CD14-positive monocyte (primary cell): ENCODE measurements around the gene C8G. TPM values are rescaled to one million over a fixed set of nuclear protein-coding genes. Genes with fewer than 3 reads are reported as not detected.

Experiments
- DNase-seq, 3 donors: peaks; one replicate each; pipeline ENCODE4 v3.0.0-alpha.2; 2011 to 2022
- H2AFZ ChIP-seq: 2 replicates; pipeline ENCODE4 v1.6.0; 2012; ENCODE audit warnings: mild to moderate bottlenecking, low read depth, low read length, inconsistent platforms; ENCODE audit not compliant: insufficient read depth, poor library complexity, severe bottlenecking
- H3K27ac ChIP-seq, 2 donors: 1 replicate in 1 of 2; 2 replicates in 1 of 2; pipeline ENCODE4 v1.5.1; 2012 to 2013; ENCODE audit warnings: low read length in 2 of 2, control low read depth in 1 of 2, inconsistent platforms in 1 of 2, low read depth in 1 of 2, mild to moderate bottlenecking in 1 of 2
- H3K27me3 ChIP-seq, 2 donors: one replicate each; pipeline versions ENCODE4 v1.6.0 to v1.6.1; 2011 to 2013; ENCODE audit warnings: low read length in 2 of 2; ENCODE audit not compliant: control insufficient read depth in 2 of 2, insufficient read depth in 2 of 2
- H3K36me3 ChIP-seq, 2 donors: replicated peaks in 1 of 2; 1 replicate in 1 of 2; 2 replicates in 1 of 2; pipeline versions ENCODE4 v1.5.1 to v1.6.1; 2012 to 2013; ENCODE audit warnings: low read length in 2 of 2, control low read depth in 1 of 2, inconsistent platforms in 1 of 2, mild to moderate bottlenecking in 1 of 2; ENCODE audit not compliant: insufficient read depth in 2 of 2, control insufficient read depth in 1 of 2
- H3K4me1 ChIP-seq, 2 donors: 1 replicate in 1 of 2; 2 replicates in 1 of 2; pipeline versions ENCODE4 v1.5.1 to v1.6.1; 2012 to 2013; ENCODE audit warnings: low read length in 2 of 2, control low read depth in 1 of 2, inconsistent platforms in 1 of 2, mild to moderate bottlenecking in 1 of 2, moderate library complexity in 1 of 2; ENCODE audit not compliant: insufficient read depth in 2 of 2, control insufficient read depth in 1 of 2
- H3K4me2 ChIP-seq: replicated peaks from 2 replicates; pipeline ENCODE3; 2012; ENCODE audit warnings: low read length, moderate library complexity, mild to moderate bottlenecking; ENCODE audit not compliant: poor library complexity, severe bottlenecking; ENCODE audit errors: extremely low read depth
- H3K4me3 ChIP-seq, 3 experiments: fragments of 200-600 bp in 1 of 3; sonication (generic) in 1 of 3; replicated peaks in 1 of 3; 1 replicate in 2 of 3; 2 replicates in 1 of 3; pipeline ENCODE4 v1.5.1; 2011 to 2013; ENCODE audit warnings: low read length in 3 of 3, mild to moderate bottlenecking in 3 of 3, control low read depth in 2 of 3, low read depth in 2 of 3, inconsistent platforms in 1 of 3, moderate library complexity in 1 of 3
- H3K79me2 ChIP-seq: 2 replicates; pipeline ENCODE4 v1.6.0; 2012; ENCODE audit warnings: mild to moderate bottlenecking, control low read depth, inconsistent platforms, low read length, moderate library complexity; ENCODE audit not compliant: insufficient read depth
- H3K9ac ChIP-seq: 2 replicates; pipeline ENCODE4 v1.6.0; 2017; ENCODE audit warnings: low read length, mild to moderate bottlenecking; ENCODE audit not compliant: insufficient read depth, poor library complexity, severe bottlenecking
- H3K9me3 ChIP-seq, 2 donors: replicated peaks in 1 of 2; 1 replicate in 1 of 2; 2 replicates in 1 of 2; pipeline versions ENCODE4 v1.5.1 to v1.6.1; 2012 to 2013; ENCODE audit warnings: low read length in 2 of 2, control low read depth in 1 of 2; ENCODE audit not compliant: control insufficient read depth in 1 of 2, insufficient read depth in 1 of 2
- H4K20me1 ChIP-seq: 2 replicates; pipeline ENCODE4 v1.6.0; 2012; ENCODE audit warnings: mild to moderate bottlenecking, low read length, control low read depth, moderate library complexity; ENCODE audit not compliant: insufficient read depth
- H3K27ac Mint-ChIP-seq, 7 donors: one replicate each; pipeline ENCODE4 v1.8.0; 2020; ENCODE audit warnings: mild to moderate bottlenecking in 7 of 7, mixed read lengths in 7 of 7, moderate library complexity in 6 of 7, inconsistent platforms in 2 of 7
- H3K27me3 Mint-ChIP-seq, 3 donors: one replicate each; pipeline ENCODE4 v1.8.0; 2021 to 2022; ENCODE audit warnings: low read depth in 3 of 3, mild to moderate bottlenecking in 3 of 3, mixed read lengths in 3 of 3, moderate library complexity in 3 of 3, inconsistent platforms in 1 of 3
- H3K36me3 Mint-ChIP-seq, 2 donors: one replicate each; pipeline ENCODE4 v1.8.0; 2020; ENCODE audit warnings: mixed read lengths in 2 of 2, inconsistent platforms in 1 of 2, mild to moderate bottlenecking in 1 of 2
- H3K4me1 Mint-ChIP-seq: one replicate; pipeline ENCODE4 v1.8.0; 2020; ENCODE audit warnings: mild to moderate bottlenecking, mixed read lengths
- H3K4me3 Mint-ChIP-seq, 2 donors: one replicate each; pipeline ENCODE4 v1.8.0; 2020; ENCODE audit warnings: mild to moderate bottlenecking in 2 of 2, mixed read lengths in 2 of 2, moderate library complexity in 1 of 2
- H3K9me3 Mint-ChIP-seq, 7 donors: one replicate each; pipeline ENCODE4 v1.8.0; 2020 to 2022; ENCODE audit warnings: mixed read lengths in 7 of 7, mild to moderate bottlenecking in 6 of 7, moderate library complexity in 6 of 7, inconsistent platforms in 2 of 7
- CTCF ChIP-seq: fragments of 200-600 bp; IDR thresholded peaks from one replicate; pipeline ENCODE4 v1.8.0; 2022; ENCODE audit warnings: antibody characterized with exemption, mild to moderate bottlenecking
- WGBS: methylation state at CpG from one replicate; pipeline ENCODE4 v1.1.5; 2013; ENCODE audit warnings: missing lambda C conversion rate; ENCODE audit not compliant: insufficient coverage; 5-methylcytosine and 5-hydroxymethylcytosine counted together
- intact Hi-C, 2 donors: fragments of 100-400 bp; cut with micrococcal nuclease; formaldehyde crosslinking; loops; one replicate each; pipeline versions ENCODE4 v1.15.0 to v1.15.1; 2023
- polyA plus RNA-seq, 3 donors: library from polyadenylated mRNA; depleted of rRNA in 1 of 3; unstranded in 2 of 3; stranded (reverse) in 1 of 3; fragments of 300-500 nt in 2 of 3; fragments of >200 nt in 1 of 3; fragmentation: Illumina TruSeq in 2 of 3; gene quantifications; 1 replicate in 2 of 3; 2 replicates in 1 of 3; pipeline ENCODE4 v1.2.3, GENCODE V29; 2012 to 2021

C8G gene
- polyA plus RNA-seq, 3 donors, result 0.55 to 0.72 TPM; not detected in 1

- Mint-ChIP-seq H3K27ac (no peak overlapping the region), H3K9me3 (peaks cover 0 to 2% (median 0%) of the 10 kb centered on the region in 7 donors), H3K4me1 (no peaks in the 10 kb centered on the region), H3K4me3 (no peak overlapping the region), H3K27me3 (peaks cover 0 to 1% (median 0%) of the 10 kb centered on the region in 3 donors), H3K36me3 (peaks cover 47 to 78% of the 10 kb centered on the region in 2 donors)
- Histone ChIP-seq H3K4me2 (no peak overlapping the region), H3K9me3 (no peaks in the 10 kb centered on the region), H3K79me2 (no peaks in the 10 kb centered on the region), H2AFZ (no peak overlapping the region), H3K36me3 (peaks cover 47 to 79% of the 10 kb centered on the region in 2 donors), H3K4me3 (no peak overlapping the region), H3K9ac (no peak overlapping the region), H4K20me1 (no peaks in the 10 kb centered on the region), H3K27ac (no peak overlapping the region), H3K4me1 (no peaks in the 10 kb centered on the region), H3K27me3 (no peaks in the 10 kb centered on the region)
- intact Hi-C loops, result no loop called here
- no peak for TF ChIP-seq CTCF
- no peak for DNase-seq
- WGBS, result 96% methylated on average over 8 of the region's 10 CpGs
Measured at GRCh38 chr9:136921718-136922117, 23.3 kb upstream of the C8G start.

- no peak for TF ChIP-seq CTCF
- H3K36me3 ChIP-seq, result peaks cover 40 to 79% of the 10 kb centered on the region in 2 donors
- Mint-ChIP-seq H3K4me3 (no peak overlapping the region), H3K36me3 (peaks cover 42 to 74% of the 10 kb centered on the region in 2 donors), H3K27ac (no peak overlapping the region), H3K9me3 (peaks cover 0 to 2% (median 0%) of the 10 kb centered on the region in 7 donors), H3K4me1 (no peaks in the 10 kb centered on the region), H3K27me3 (peaks cover 0 to 1% (median 0%) of the 10 kb centered on the region in 3 donors)
- DNase-seq, result no peak
- no peaks in the 10 kb centered on the region for H4K20me1 ChIP-seq
- no peaks in the 10 kb centered on the region for H3K4me1 ChIP-seq
- no peak overlapping the region for H3K27ac ChIP-seq
- 94% methylated on average over 18 of the region's 19 CpGs for WGBS
- H2AFZ ChIP-seq, result no peak overlapping the region
- no peak overlapping the region for H3K4me3 ChIP-seq
- H3K4me2 ChIP-seq, result no peak overlapping the region
- intact Hi-C loops, result no loop called here
- no peaks in the 10 kb centered on the region for H3K27me3 ChIP-seq
- H3K9ac ChIP-seq, result no peak overlapping the region
- H3K9me3 ChIP-seq, result no peaks in the 10 kb centered on the region
- no peaks in the 10 kb centered on the region for H3K79me2 ChIP-seq
Measured at GRCh38 chr9:136922540-136922939, 22.5 kb upstream of the C8G start.
